C4-2B (cell line): ENCODE data around the gene FAM124B.

Source experiments
- H3K27ac ChIP-seq: fragments of 450-650 bp; 2 replicates; pipeline ENCODE4 v1.5.1; 2017
- ZFX ChIP-seq: fragments of 450-650 bp; IDR thresholded peaks from 2 replicates; pipeline ENCODE4 v1.6.1; 2017
- TF ChIP-seq, protein P1 (sequence below): fragments of 450-650 bp; conservative IDR thresholded peaks from 2 replicates; pipeline ENCODE4 v1.5.1; 2017; ENCODE audit warnings: mild to moderate bottlenecking

The FAM124B gene

DNA sequence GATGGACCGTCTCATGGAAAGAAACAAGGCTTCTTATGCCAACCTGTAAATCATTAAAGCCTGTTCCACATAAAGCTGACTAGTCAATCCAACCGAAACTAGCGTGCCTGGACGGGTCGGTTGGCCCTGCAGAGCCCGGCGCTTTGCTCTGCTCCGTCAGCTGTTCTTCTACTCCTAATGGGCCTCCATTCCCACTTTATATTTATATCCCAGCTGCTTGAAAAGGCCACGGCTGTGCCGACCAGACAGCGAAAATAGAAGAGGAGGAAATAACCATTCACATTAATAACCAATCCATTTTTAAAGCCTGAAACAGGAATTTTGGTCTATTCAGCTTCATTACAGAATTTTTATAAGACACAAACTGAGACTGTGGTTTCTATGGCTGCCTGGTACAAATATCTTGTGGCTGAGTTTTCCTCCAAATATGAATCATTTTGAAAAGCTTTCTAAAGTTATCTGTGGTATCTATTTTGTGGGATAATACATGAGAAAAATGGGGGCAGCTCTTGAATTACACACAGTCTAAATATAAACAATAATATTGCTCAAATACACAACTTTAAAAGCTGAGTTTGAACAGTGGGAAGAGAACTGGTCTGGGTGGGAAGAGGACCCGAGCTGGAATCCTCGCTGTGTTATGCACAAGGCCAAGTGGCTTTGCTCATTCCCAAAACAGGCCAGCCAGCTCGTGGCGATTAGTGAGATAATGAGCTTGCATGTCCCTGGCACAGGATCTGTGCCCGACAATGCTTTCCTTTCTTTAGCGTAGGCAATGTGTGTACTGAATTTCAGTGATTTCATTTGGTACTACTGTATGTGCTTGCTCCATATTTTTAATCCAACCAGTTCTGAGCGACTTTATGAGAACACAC is 10.5 kb upstream of the FAM124B start:
- TF ChIP-seq, protein P1, sequence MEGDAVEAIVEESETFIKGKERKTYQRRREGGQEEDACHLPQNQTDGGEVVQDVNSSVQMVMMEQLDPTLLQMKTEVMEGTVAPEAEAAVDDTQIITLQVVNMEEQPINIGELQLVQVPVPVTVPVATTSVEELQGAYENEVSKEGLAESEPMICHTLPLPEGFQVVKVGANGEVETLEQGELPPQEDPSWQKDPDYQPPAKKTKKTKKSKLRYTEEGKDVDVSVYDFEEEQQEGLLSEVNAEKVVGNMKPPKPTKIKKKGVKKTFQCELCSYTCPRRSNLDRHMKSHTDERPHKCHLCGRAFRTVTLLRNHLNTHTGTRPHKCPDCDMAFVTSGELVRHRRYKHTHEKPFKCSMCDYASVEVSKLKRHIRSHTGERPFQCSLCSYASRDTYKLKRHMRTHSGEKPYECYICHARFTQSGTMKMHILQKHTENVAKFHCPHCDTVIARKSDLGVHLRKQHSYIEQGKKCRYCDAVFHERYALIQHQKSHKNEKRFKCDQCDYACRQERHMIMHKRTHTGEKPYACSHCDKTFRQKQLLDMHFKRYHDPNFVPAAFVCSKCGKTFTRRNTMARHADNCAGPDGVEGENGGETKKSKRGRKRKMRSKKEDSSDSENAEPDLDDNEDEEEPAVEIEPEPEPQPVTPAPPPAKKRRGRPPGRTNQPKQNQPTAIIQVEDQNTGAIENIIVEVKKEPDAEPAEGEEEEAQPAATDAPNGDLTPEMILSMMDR, result no peak
- TF ChIP-seq ZFX, result no peak
- H3K27ac ChIP-seq, result no peak overlapping the region

DNA sequence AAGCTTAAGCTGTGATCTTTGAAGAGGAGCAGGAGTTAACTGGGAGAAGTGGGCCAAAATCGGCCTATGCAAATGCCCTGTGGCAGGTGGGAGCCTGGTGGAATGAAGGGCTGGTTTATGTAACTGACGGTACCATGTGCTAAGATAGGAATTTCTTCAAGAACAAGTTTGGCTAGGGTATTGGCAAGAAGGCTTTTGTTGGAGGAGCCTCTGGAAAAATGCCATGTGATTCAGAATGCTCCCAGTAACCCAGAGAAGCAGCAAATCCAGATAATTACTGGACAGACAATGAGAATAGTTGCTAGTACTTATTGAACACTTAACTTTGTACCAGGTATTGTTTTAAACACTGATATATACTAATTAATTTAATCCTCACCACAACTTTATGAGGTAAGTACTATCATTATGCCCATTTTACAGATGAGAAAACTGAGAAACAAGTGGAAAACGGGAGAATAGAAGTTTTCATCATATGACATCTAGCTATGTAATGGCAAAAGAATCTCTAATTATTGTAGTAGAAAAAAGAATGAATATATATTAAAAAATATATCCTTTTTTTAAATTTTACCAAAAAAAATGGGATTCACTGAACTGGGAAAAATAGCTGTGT is 9.1 kb upstream of the FAM124B start:
- TF ChIP-seq ZFX, result no peak
- TF ChIP-seq, protein P1, result no peak
- no peak overlapping the region for H3K27ac ChIP-seq

- no peak overlapping the region for H3K27ac ChIP-seq
- no peak for TF ChIP-seq ZFX
- TF ChIP-seq, protein P1, result no peak
Observed at GRCh38 chr2:224408676-224409075, 6.8 kb upstream of the FAM124B start.

DNA sequence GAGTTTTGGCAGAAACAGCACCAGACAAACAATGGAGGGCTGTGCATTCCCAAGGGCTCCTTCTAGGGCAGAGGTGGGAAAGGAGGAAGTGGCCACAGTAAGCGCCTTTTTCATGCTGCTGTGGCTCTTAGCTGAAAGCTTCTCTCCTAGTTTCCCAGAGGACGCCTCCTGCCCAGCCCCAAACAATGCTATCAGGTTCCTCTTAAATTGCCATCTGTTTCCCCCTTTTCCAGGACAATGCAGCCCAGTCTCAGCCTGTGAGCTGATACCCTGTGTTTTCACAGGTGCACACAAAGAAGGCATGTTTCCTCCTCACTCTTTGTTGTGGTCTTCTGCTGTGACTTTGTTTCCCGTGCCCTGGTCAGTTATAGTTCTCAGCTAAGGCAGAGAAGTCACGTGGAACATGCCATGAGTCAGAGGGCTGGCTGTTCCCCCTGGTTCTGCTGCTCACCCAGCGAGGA is 5.4 kb upstream of the FAM124B start:
- H3K27ac ChIP-seq, result no peak overlapping the region
- TF ChIP-seq, protein P1, result no peak
- TF ChIP-seq ZFX, result no peak

GRCh38 chr2:224405841-224406370 is 4.0 kb upstream of the FAM124B start:
- H3K27ac ChIP-seq, result no peak overlapping the region
- no peak for TF ChIP-seq ZFX
- TF ChIP-seq, protein P1, result no peak

GRCh38 chr2:224405412-224405811 is 3.5 kb upstream of the FAM124B start:
- TF ChIP-seq, protein P1, result no peak
- no peak for TF ChIP-seq ZFX
- no peak overlapping the region for H3K27ac ChIP-seq

DNA sequence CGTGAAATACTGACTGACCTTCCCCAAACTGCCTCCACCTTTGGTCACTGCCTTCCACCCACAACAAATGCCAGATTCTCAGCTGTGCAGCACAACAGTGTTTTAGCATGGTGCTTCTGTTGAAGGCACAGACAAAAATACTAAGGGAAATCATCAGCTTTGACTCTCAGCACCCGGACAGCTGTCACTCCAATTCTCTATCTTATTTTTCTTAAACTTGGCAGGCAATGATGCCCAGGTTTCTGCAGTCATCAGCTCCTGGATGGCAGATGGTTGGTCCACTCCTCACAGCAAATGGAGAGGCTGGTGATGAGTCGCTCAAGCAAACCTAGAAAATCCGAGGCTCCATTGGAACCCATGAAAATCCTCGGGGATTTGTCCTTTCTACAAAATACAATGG is 2.9 kb upstream of the FAM124B start:
- H3K27ac ChIP-seq, result no peak overlapping the region
- TF ChIP-seq ZFX, result no peak
- TF ChIP-seq, protein P1, result no peak
